GM12891 (cell line): ENCODE data around the gene PDGFC.

Experiments
- POLR2A ChIP-seq: IDR thresholded peaks from 2 replicates; pipeline ENCODE4 v1.6.1; 2011; ENCODE audit warnings: low read depth, low read length, control low read depth
- TAF1 ChIP-seq: IDR thresholded peaks from 2 replicates; pipeline ENCODE4 v1.6.1; 2011; ENCODE audit warnings: low read depth, low read length, control low read depth

DNA sequence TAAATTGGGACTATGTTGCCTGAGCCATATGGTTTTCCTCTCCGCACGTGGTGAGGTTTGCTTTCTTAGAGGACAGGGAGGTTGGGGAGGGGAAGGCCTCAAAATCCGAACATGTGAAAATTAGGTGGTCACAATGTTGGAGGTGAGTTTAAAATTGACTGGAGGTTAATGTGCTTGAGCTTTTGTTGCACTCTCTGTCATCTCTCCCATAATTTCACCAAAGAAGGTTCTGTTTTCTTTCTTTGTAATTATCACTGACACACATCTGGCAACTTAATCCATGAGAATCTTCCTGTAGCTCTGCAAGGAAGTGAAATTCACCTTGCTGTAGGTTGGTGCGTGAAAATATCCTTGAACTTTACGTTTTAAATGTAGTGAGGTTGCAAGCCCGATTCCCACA, 225.5 kb downstream of the PDGFC start:
- TF ChIP-seq POLR2A (no peak), TAF1 (no peak)
